Smooth muscle cell (in vitro differentiated cells): ENCODE results near the gene HMMR. TPM values are rescaled to one million over a fixed set of nuclear protein-coding genes. Genes with fewer than 3 reads are reported as not detected.
A peak's percentile ranks its signal among the peaks of the same experiment; 100 is the strongest.

ENCODE experiments used
- DNase-seq: peaks from one replicate; lab custom pipeline; 2025; ENCODE audit not compliant: unreplicated experiment; lab: John Stamatoyannopoulos, UW
- H2AFZ ChIP-seq: fragments of 200-600 bp; sonication (generic); 2 replicates; pipeline ENCODE4 v1.6.0; 2016; ENCODE audit warnings: antibody characterized with exemption, low read depth, mild to moderate bottlenecking
- H3F3A ChIP-seq: fragments of 200-600 bp; sonication (generic); 2 replicates; pipeline ENCODE4 v1.6.0; 2017; ENCODE audit warnings: antibody characterized with exemption, low read depth
- H3K27ac ChIP-seq: fragments of 200-600 bp; sonication (generic); 2 replicates; pipeline ENCODE4 v1.5.1; 2016; ENCODE audit warnings: low read depth, mild to moderate bottlenecking
- H3K27me3 ChIP-seq: fragments of 200-600 bp; sonication (generic); 2 replicates; pipeline ENCODE4 v1.6.1; 2016; ENCODE audit warnings: low read depth, mild to moderate bottlenecking
- H3K36me3 ChIP-seq: fragments of 200-600 bp; sonication (generic); 2 replicates; pipeline ENCODE4 v1.5.1; 2016; ENCODE audit warnings: low read depth
- H3K4me1 ChIP-seq: fragments of 200-600 bp; sonication (generic); 2 replicates; pipeline ENCODE4 v1.5.1; 2016; ENCODE audit warnings: low read depth
- H3K4me2 ChIP-seq: fragments of 200-600 bp; sonication (generic); 2 replicates; pipeline ENCODE4 v1.6.0; 2016; ENCODE audit warnings: mild to moderate bottlenecking
- H3K4me3 ChIP-seq: fragments of 200-600 bp; sonication (generic); 2 replicates; pipeline ENCODE4 v1.5.1; 2016; ENCODE audit warnings: mild to moderate bottlenecking
- H3K79me2 ChIP-seq: fragments of 200-600 bp; sonication (generic); 2 replicates; pipeline ENCODE4 v1.6.0; 2016; ENCODE audit warnings: low read depth, mild to moderate bottlenecking
- H3K9ac ChIP-seq: fragments of 200-600 bp; sonication (generic); 2 replicates; pipeline ENCODE4 v1.6.0; 2016; ENCODE audit warnings: low read depth
- H3K9me3 ChIP-seq: fragments of 200-600 bp; sonication (generic); replicated peaks from 2 replicates; pipeline ENCODE4 v1.5.1; 2016; ENCODE audit warnings: low read depth
- H4K20me1 ChIP-seq: fragments of 200-600 bp; sonication (generic); 2 replicates; pipeline ENCODE4 v1.6.0; 2016; ENCODE audit warnings: low read depth
- WGBS: methylation state at CpG from one replicate; pipeline ENCODE4 v1.1.7; 2016; ENCODE audit warnings: low lambda C conversion rate; 5-methylcytosine and 5-hydroxymethylcytosine counted together
- polyA plus RNA-seq: library from polyadenylated mRNA; unstranded; fragments of >200 nt; fragmentation: Nextera tagmentation; extraction: Ambion mirVana; gene quantifications from 2 replicates; pipeline ENCODE4 v1.2.1, GENCODE V29; 2016
- total RNA-seq: library from RNA; depleted of rRNA; stranded (reverse); fragments of >200 nt; gene quantifications from 2 replicates; pipeline ENCODE4 v1.2.3, GENCODE V29; 2014
- TF ChIP-seq, protein P1 (sequence below): fragments of 200-600 bp; sonication (generic); IDR thresholded peaks from 2 replicates; pipeline ENCODE4 v1.5.1; 2017; ENCODE audit warnings: borderline replicate concordance, mild to moderate bottlenecking, antibody characterized with exemption; ENCODE audit not compliant: insufficient read depth, poor library complexity, severe bottlenecking

The HMMR gene
- total and polyA plus RNA-seq, 2 experiments from 2014 or later, result 6.1 to 6.4 TPM

DNA sequence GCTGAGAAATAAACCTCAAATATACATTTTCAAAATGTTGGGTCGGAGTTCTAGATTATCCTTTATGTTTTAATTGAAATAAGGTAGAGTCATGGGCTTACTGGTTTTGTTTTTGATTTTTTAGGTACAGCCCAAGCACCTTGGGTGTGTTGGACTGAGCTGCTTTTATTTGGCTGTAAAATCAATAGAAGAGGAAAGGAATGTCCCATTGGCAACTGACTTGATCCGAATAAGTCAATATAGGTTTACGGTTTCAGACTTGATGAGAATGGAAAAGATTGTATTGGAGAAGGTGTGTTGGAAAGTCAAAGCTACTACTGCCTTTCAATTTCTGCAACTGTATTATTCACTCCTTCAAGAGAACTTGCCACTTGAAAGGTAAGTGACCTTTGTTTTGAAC, 19.5 kb upstream of the HMMR start:
- peaks cover 21% of the 10 kb centered on the region for H3F3A ChIP-seq
- no peak overlapping the region for H3K9ac ChIP-seq
- no peak overlapping the region for H3K27ac ChIP-seq
- no peaks in the 10 kb centered on the region for H3K27me3 ChIP-seq
- TF ChIP-seq, protein P1, sequence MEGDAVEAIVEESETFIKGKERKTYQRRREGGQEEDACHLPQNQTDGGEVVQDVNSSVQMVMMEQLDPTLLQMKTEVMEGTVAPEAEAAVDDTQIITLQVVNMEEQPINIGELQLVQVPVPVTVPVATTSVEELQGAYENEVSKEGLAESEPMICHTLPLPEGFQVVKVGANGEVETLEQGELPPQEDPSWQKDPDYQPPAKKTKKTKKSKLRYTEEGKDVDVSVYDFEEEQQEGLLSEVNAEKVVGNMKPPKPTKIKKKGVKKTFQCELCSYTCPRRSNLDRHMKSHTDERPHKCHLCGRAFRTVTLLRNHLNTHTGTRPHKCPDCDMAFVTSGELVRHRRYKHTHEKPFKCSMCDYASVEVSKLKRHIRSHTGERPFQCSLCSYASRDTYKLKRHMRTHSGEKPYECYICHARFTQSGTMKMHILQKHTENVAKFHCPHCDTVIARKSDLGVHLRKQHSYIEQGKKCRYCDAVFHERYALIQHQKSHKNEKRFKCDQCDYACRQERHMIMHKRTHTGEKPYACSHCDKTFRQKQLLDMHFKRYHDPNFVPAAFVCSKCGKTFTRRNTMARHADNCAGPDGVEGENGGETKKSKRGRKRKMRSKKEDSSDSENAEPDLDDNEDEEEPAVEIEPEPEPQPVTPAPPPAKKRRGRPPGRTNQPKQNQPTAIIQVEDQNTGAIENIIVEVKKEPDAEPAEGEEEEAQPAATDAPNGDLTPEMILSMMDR, result no peak
- H3K36me3 ChIP-seq, result peaks cover 27% of the 10 kb centered on the region
- H3K4me2 ChIP-seq, result peak overlapping the region; percentile 100
- H3K4me1 ChIP-seq, result peaks cover 36% of the 10 kb centered on the region
- WGBS, result 93% methylated on average over 3 of the region's 3 CpGs
- H3K79me2 ChIP-seq, result peaks cover 51% of the 10 kb centered on the region
- H4K20me1 ChIP-seq, result peaks cover 81% of the 10 kb centered on the region
- no peak for DNase-seq
- no peak overlapping the region for H2AFZ ChIP-seq
- H3K4me3 ChIP-seq, result no peak overlapping the region
- H3K9me3 ChIP-seq, result no peaks in the 10 kb centered on the region

DNA sequence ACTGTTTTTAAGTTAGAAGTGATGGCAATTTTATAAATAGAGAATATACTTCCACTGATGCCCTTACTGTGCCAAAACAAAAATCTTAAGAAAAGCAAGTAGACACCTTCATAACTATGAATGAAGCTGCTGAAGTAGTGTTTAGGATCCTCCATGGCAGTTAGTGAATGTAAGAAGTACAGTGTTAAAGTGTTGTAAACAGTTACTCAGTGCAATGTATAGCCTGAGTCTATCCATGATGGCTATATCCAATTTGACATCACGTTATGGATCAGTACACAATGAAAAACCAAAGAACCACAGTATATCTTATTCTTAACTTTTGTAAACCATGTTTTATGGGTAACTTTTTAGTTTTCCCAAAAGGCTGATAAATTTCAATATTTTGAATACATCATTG, 15.9 kb upstream of the HMMR start:
- H3K36me3 ChIP-seq, result peaks cover 44% of the 10 kb centered on the region
- WGBS, result 91% methylated on average over 1 of the region's 1 CpG

DNA sequence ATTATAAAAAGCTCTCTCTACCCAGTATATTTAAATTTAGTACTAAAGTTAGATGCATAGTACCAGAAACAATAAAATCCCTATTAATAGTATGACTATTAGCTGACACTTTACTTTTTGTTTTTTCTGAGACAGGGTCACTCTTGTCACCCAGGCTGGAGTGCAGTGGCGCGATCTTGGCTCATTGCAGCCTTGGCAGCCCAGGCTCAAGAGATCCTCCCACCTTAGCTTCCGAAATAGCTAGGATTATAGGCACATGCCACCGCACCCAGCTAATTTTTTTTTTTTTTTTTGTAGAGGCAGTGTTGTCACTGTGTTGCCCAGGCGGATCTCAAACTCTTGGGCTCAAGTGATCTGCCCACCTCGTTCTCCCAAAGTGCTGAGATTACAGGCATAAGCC, 15.1 kb upstream of the HMMR start:
- H3K9me3 ChIP-seq, result no peaks in the 10 kb centered on the region
- H4K20me1 ChIP-seq, result peaks cover 64% of the 10 kb centered on the region
- H3K27ac ChIP-seq, result no peak overlapping the region
- no peak overlapping the region for H3K4me3 ChIP-seq
- DNase-seq, result no peak
- peaks cover 11% of the 10 kb centered on the region for H3K4me1 ChIP-seq
- whole genome bisulfite sequencing, result 97% methylated on average over 6 of the region's 6 CpGs
- H3K4me2 ChIP-seq, result no peak overlapping the region
- no peak overlapping the region for H2AFZ ChIP-seq
- TF ChIP-seq, protein P1, result no peak
- peaks cover 21% of the 10 kb centered on the region for H3K79me2 ChIP-seq
- H3F3A ChIP-seq, result peaks cover 13% of the 10 kb centered on the region
- no peak overlapping the region for H3K9ac ChIP-seq
- H3K27me3 ChIP-seq, result no peaks in the 10 kb centered on the region
- peaks cover 44% of the 10 kb centered on the region for H3K36me3 ChIP-seq

More for the DNA sequence above, 15.9 kb upstream of the HMMR start:
- no peak overlapping the region for H3K9ac ChIP-seq
- DNase-seq, result no peak
- H3K27me3 ChIP-seq, result no peaks in the 10 kb centered on the region
- peaks cover 19% of the 10 kb centered on the region for H3K4me1 ChIP-seq
- H3K4me3 ChIP-seq, result no peak overlapping the region
- H3K9me3 ChIP-seq, result no peaks in the 10 kb centered on the region
- peaks cover 73% of the 10 kb centered on the region for H4K20me1 ChIP-seq
- no peak overlapping the region for H3K4me2 ChIP-seq
- TF ChIP-seq, protein P1, result no peak
- H3K27ac ChIP-seq, result no peak overlapping the region
- H3K79me2 ChIP-seq, result peaks cover 30% of the 10 kb centered on the region
- no peak overlapping the region for H2AFZ ChIP-seq
- peaks cover 13% of the 10 kb centered on the region for H3F3A ChIP-seq

DNA sequence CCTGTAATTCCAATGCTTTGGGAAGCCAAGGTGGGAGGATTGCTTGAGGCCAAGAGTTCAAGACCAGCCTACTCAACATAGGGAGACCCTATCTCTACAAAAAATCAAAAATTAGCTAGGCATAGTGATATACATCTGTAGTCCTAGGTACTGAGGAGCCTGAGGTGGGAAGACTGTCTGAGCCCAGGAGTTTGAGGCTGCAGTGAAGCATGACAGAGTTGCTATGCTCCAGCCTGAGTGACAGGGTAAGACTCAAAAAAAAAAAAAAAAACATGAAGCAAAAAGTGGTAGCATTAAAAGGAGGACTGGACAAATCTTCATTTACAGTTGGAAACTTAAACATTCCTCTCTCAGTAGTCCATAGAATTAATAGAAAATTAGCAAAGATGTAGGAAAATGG, 13.2 kb upstream of the HMMR start:
- Histone ChIP-seq H3F3A (peaks cover 13% of the 10 kb centered on the region), H3K4me1 (no peaks in the 10 kb centered on the region), H3K36me3 (peaks cover 37% of the 10 kb centered on the region), H3K79me2 (peaks cover 6% of the 10 kb centered on the region), H3K9ac (no peak overlapping the region), H3K27ac (no peak overlapping the region), H3K4me3 (no peak overlapping the region), H3K27me3 (no peaks in the 10 kb centered on the region), H3K9me3 (no peaks in the 10 kb centered on the region), H3K4me2 (no peak overlapping the region), H2AFZ (no peak overlapping the region), H4K20me1 (peaks cover 46% of the 10 kb centered on the region)
- no peak for DNase-seq
- TF ChIP-seq, protein P1, result no peak
